ENCODE data around the gene TMEM266.

The TMEM266 gene

GRCh38 chr15:76223521-76223920, 163.7 kb downstream of the TMEM266 start:
- H3K27ac ChIP-seq: no peak overlapping the region
- no peak for TF ChIP-seq ZFX (IDR thresholded peaks at IDR 0.05; ENCODE audit: borderline replicate concordance)
- TF ChIP-seq, protein P1, sequence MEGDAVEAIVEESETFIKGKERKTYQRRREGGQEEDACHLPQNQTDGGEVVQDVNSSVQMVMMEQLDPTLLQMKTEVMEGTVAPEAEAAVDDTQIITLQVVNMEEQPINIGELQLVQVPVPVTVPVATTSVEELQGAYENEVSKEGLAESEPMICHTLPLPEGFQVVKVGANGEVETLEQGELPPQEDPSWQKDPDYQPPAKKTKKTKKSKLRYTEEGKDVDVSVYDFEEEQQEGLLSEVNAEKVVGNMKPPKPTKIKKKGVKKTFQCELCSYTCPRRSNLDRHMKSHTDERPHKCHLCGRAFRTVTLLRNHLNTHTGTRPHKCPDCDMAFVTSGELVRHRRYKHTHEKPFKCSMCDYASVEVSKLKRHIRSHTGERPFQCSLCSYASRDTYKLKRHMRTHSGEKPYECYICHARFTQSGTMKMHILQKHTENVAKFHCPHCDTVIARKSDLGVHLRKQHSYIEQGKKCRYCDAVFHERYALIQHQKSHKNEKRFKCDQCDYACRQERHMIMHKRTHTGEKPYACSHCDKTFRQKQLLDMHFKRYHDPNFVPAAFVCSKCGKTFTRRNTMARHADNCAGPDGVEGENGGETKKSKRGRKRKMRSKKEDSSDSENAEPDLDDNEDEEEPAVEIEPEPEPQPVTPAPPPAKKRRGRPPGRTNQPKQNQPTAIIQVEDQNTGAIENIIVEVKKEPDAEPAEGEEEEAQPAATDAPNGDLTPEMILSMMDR (IDR thresholded peaks at IDR 0.05): no peak

GRCh38 chr15:76229266-76229665, 169.5 kb downstream of the TMEM266 start:
- TF ChIP-seq ZFX (IDR thresholded peaks at IDR 0.05; ENCODE audit: borderline replicate concordance): no peak
- TF ChIP-seq, protein P1 (IDR thresholded peaks at IDR 0.05): no peak
- H3K27ac ChIP-seq: no peak overlapping the region

DNA sequence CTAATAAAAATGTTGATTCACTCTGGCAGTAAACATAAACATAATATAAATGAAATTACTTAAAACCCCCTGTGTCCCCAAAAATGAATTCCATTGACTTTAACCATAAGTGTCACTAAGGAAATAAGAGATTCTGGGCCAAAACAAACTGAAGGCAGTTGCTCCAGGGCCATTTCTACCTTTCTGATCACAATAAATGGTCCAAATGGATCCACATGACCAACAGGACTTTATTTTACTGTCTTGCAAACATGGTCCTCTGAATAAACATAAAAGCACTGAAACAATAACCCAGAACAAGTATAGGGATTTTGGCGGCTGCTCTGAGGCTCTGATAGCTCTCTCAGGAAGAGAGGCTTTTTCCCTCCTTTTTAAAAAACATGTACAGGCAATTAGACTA, 174.1 kb downstream of the TMEM266 start:
- no peak overlapping the region; the same call in 1 of the 2 replicates for H3K27ac ChIP-seq
- no peak for TF ChIP-seq ZFX (IDR thresholded peaks at IDR 0.05; ENCODE audit: borderline replicate concordance)
- TF ChIP-seq, protein P1 (IDR thresholded peaks at IDR 0.05): no peak

DNA sequence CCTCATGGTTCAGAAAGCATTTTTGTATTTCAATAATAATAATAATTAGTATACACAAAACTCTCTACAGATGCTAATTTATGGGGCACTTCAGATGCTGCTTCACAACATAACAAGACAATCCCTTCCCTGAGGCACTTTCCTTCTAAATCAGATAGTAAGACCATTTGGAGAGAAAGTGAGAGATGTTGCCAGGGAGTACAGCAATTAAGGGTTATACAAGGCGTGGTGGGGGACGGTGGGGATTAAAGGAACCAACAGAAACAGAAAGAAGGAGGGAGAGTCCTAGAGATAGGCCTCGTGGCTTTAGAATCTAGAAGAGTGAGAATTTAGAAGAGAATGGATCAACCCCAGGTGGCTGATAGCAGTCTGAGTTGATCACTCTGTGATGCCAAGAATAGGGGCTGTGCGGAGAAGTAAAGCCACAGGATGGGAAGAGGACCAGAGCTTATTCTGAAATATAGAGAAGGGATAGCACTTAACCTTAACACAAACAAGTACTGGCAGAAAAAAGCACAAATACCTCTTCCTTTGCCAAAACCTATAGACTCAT, 174.6 kb downstream of the TMEM266 start:
- TF ChIP-seq ZFX (IDR thresholded peaks at IDR 0.05; ENCODE audit: borderline replicate concordance): no peak
- TF ChIP-seq, protein P1 (IDR thresholded peaks at IDR 0.05): no peak
- H3K27ac ChIP-seq: no peak overlapping the region; the same call in 1 of the 2 replicates

GRCh38 chr15:76235186-76235826, 175.5 kb downstream of the TMEM266 start:
- H3K27ac ChIP-seq: no peak overlapping the region
- TF ChIP-seq, protein P1 (IDR thresholded peaks at IDR 0.05): peak; percentile 70
- TF ChIP-seq ZFX (IDR thresholded peaks at IDR 0.05; ENCODE audit: borderline replicate concordance): no peak

DNA sequence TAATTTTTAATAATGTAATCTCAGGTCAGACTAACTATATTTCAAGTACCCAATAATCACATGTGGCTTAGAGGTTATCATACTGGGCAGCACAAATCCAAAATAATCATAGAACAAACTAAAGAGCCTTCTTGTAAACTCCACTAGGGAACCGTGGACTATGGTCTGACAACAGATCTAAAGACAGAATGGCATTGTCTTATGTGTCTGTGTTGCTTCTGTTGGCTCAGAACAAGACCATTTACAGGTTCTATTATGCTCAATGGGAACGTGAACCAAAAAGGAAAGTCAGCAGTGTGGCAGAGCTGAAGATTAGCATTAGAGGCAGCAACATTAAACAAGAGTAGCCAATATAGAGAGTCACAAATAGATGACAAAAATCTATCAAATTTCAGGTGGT, 176.6 kb downstream of the TMEM266 start:
- TF ChIP-seq ZFX (IDR thresholded peaks at IDR 0.05; ENCODE audit: borderline replicate concordance): no peak
- TF ChIP-seq, protein P1 (IDR thresholded peaks at IDR 0.05): no peak
- no peak overlapping the region for H3K27ac ChIP-seq

GRCh38 chr15:76239786-76240185, 180.0 kb downstream of the TMEM266 start:
- H3K27ac ChIP-seq: no peak overlapping the region
- TF ChIP-seq, protein P1 (IDR thresholded peaks at IDR 0.05): no peak
- no peak for TF ChIP-seq ZFX (IDR thresholded peaks at IDR 0.05; ENCODE audit: borderline replicate concordance)

All from 22Rv1 (cell line).